GM19035 (cell line): ENCODE data around the gene PFKL.

Source experiments
- ATAC-seq: cut with Tn5 transposase; IDR thresholded peaks from one replicate; pipeline ENCODE4 v1.9.1; 2021; ENCODE audit not compliant: unreplicated experiment

The PFKL gene

GRCh38 chr21:44299458-44300261 is at the start of gene PFKL:
Gene PFKL (plus strand): TSS chr21:44300053. CDS start chr21:44300106, 53 bp downstream.
- ATAC-seq = peak; percentile 65

- ATAC-seq = no peak
These were observed 45.8 kb upstream of the PFKL start for GRCh38 chr21:44253832-44254710.

GRCh38 chr21:44255511-44255981 is 44.3 kb upstream of the PFKL start:
- no peak for ATAC-seq

GRCh38 chr21:44258056-44258725 is 41.7 kb upstream of the PFKL start:
- no peak for ATAC-seq

- no peak for ATAC-seq
These were observed 40.7 kb upstream of the PFKL start for GRCh38 chr21:44259082-44259705.

- no peak for ATAC-seq
These were observed 39.8 kb upstream of the PFKL start for GRCh38 chr21:44260066-44260465.

- ATAC-seq = no peak
These were observed 38.8 kb upstream of the PFKL start for GRCh38 chr21:44260791-44261631.

- ATAC-seq = no peak
These were observed 38.1 kb upstream of the PFKL start, which contains the start of gene DNMT3L for GRCh38 chr21:44261675-44262295. Gene DNMT3L (minus strand): TSS chr21:44261897. CDS start chr21:44261259, 638 bp downstream.

- ATAC-seq = no peak
These were observed 37.4 kb upstream of the PFKL start for GRCh38 chr21:44262338-44263056.

- ATAC-seq = no peak
These were observed 36.6 kb upstream of the PFKL start for GRCh38 chr21:44263221-44263760.

- no peak for ATAC-seq
These were observed 36.1 kb upstream of the PFKL start for GRCh38 chr21:44263768-44264167.

GRCh38 chr21:44265734-44266270 is 34.1 kb upstream of the PFKL start:
- no peak for ATAC-seq

GRCh38 chr21:44267655-44268142 is 32.2 kb upstream of the PFKL start:
- no peak for ATAC-seq

GRCh38 chr21:44269090-44269489 is 30.8 kb upstream of the PFKL start:
- no peak for ATAC-seq

GRCh38 chr21:44271558-44272283 is 28.1 kb upstream of the PFKL start:
- ATAC-seq = no peak

GRCh38 chr21:44272284-44272858 is 27.5 kb upstream of the PFKL start:
- no peak for ATAC-seq

- no peak for ATAC-seq
These were observed 26.8 kb upstream of the PFKL start for GRCh38 chr21:44273046-44273445.
